ENCODE measurements around the gene RAD50.
"Not testable (repeated sequence)": the region's sequence is repeated elsewhere in the genome, so short reads cannot be mapped to it uniquely, and the experiment has no call there.

RAD50 gene

DNA sequence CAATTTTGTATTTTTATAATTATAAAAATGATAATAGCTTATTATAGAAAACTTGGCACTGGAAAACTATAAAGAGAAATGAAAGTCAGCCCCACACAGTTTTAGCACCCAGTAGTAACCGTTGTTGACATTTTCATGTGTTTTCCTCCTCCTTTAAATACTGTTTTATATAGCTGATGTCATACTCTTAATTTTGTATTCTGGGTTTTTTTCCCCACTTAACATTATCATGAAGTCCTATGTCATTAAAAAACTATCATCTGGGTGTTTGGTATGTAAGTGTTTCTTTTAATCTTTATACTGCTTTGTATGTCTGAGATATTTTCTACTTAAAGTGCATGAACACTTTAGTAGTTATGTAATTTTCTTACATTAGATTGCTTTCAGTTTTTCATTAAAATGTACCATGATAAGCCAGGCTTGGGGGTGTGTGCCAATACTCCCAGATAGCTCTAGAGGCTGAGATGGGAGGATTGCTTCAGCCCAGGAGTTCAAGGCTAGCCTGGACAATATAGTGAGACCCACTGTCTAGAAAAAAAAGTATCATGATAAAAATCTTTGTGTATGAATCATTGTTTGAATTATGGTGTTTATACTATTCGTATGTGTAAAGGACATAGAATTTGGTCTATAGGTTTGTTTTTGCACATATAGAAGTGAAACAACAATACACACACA is 2.7 kb downstream of the RAD50 start:
- DNase-seq = no peak

DNA sequence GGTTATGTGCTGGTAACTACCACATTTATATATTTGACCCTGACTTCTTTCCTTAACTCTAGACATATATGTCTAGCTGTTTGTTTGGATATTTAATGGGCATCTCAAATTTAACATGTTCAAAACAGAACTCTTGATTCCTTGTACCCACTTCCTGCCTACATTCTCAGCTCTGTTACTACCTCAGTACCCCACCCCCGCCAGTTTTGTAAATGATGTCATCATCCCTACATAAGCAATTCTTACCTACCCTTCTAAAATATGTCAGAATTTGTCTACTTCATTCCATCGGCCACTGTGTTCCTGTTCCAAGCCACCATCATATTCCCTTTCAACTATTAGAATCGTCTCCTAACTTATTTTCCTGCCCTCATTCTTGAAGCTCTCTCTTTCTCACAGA is 4.8 kb downstream of the RAD50 start:
- no peak for DNase-seq

DNA sequence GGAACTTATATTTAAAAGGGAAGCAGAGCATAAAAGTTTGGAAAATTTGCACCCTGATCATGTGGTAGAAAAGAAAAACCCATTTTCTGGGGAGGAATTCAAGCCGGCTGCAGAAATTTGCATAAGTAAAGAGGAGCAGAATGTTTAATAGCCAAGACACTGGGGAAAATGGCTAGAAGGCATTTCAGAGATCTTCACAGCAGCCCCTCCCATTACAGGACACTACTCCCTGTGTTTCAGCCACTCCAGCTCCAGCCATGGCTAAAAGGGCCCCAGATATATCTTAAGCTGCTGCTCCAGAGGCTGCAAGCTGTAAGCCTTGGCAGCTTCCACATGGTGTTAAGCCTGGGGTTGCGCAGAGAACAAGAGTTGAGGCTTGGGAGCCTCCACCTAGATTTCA is 7.8 kb downstream of the RAD50 start:
- not testable (repeated sequence) for DNase-seq

DNA sequence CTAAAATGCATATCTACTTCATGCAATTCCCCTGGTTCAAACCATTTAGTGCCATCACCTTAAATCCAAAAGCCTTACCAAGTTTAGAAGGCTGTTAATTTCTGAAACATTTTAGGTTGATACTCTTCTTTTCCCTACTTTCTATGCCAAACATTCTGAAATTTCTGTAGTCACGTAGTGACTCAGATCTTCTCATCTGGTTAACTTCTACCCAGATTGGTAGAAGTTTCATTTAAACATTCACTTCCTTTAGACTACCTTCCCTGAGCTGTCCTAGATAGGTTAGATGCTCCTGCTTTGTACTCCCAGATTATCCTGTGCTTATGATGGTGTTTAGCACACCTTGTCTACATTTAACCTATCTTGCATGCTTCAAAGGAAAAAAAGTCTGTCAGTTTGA is 9.9 kb downstream of the RAD50 start:
- DNase-seq = no peak

DNA sequence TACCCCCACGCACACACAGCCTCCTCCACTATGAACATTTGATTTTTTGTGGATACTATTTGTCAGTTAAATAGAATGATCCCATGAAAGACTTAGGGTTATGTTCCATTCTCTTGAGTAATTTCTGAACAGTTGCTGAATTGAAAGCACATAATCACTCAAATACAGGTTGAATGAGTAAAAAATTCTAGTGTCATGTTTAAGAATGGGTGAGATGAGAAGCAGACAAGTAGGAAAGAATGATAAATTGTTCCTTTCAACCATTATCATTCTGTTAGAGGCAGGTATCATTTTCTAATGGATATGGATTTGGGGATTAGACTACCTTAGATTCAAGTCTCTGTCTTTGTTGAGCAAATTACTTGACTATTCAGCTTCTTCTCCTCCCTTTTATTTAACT is 19.3 kb downstream of the RAD50 start:
- no peak for DNase-seq

DNA sequence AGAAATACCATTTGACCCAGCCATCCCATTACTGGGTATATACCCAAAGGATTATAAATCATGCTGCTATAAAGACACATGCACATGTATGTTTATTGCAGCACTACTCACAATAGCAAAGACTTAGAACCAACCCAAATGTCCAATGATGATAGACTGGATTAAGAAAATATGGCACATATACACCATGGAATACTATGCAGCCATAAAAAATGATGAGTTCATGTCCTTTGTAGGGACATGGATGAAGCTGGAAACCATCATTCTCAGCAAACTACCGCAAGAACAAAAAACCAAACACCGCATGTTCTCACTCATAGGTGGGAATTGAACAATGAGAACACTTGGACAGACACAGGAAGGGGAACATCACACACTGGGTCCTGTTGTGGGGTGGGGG is 27.8 kb downstream of the RAD50 start:
- not testable (repeated sequence) for DNase-seq

DNA sequence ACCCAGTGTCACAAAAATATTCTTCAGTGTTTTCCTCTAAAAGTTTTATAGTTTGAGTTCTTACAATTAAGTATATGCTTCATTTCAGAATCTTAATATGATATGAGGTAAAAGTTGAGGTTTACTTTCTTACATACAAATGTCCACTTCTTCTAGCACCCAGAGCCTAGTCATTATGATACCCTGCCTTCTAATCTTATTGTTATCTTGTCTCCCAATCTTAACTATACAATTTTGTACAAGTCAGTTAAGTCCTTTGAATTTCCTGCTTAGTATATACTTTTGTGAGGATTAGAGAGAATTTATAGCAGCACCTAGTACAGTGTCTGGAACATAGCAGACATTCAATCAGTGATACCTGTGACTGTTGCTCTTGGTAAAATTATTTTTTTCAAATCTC is 29.3 kb downstream of the RAD50 start:
- DNase-seq = no peak

DNA sequence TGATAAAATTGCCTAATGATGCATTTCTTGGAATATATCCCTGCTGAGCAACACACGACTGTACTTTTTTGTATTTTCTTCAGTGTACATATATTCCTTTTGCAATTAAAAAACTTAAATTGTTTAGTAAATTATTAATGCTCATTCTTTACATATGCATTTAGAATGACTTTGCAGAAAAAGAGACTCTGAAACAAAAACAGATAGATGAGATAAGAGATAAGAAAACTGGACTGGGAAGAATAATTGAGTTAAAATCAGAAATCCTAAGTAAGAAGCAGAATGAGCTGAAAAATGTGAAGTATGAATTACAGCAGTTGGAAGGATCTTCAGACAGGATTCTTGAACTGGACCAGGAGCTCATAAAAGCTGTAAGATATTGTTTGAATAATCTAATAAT is 32.7 kb downstream of the RAD50 start:
- no peak for DNase-seq

DNA sequence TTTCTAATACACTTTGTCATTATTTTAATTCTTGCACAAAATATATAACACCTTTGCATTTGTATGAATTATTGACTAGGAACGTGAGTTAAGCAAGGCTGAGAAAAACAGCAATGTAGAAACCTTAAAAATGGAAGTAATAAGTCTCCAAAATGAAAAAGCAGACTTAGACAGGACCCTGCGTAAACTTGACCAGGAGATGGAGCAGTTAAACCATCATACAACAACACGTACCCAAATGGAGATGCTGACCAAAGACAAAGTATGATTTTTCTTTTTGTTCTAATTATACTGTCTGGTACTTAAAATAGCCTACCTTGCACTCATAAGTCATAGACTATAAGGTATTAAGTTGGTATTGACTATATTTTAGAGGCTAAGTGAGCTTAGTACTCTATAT is 34.4 kb downstream of the RAD50 start:
- DNase-seq = no peak

DNA sequence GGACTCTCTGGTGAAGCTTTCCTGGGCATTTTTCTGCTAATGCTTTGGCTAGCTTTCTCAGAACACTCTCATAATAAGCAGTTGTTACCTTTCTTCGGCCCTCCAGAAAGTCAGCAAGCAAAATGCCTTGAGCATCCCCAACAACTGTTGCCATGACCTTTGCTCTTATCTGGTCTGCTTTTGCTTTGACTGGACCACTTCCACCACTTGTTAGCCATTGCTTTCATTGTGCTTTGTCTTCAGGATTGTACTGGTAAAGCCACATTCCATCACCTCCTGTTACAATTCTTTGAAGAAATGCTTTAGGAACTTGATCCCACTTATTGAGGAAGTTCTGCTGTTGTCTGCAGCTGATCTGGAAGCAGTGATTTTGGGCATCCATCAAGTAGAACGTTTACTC is 35.7 kb downstream of the RAD50 start:
- no peak for DNase-seq

DNA sequence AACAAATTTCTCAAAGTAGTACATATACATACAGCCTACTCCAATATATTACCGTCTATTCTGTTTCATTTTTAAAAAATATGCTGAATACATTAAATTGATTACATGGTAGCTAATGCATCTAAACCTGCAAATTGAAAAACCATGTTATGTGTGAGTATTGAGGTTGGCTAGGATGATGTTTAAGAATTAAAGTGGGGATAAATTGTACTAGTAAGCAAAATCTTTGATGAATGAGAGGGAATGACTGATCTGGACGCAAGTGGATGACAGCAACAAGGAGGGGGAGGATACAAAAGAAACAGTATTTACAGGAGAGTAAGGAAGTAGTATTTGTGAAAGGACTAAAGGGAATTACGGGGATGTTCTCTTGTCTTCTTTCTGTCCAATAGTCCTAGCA is 37.4 kb downstream of the RAD50 start:
- DNase-seq = no peak

DNA sequence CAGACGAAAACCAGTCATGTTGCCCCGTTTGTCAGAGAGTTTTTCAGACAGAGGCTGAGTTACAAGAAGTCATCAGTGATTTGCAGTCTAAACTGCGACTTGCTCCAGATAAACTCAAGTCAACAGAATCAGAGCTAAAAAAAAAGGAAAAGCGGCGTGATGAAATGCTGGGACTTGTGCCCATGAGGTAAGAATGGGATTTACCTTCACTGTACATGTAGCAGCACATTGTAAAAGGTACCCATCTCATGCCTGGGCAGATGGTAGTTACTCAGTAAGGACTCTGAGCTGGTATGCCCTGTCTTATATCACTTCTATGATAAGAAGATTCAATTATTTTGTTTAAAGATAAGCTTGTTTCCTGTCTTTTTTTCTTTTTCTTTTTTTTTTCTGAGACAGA is 38.8 kb downstream of the RAD50 start:
- no peak for DNase-seq

DNA sequence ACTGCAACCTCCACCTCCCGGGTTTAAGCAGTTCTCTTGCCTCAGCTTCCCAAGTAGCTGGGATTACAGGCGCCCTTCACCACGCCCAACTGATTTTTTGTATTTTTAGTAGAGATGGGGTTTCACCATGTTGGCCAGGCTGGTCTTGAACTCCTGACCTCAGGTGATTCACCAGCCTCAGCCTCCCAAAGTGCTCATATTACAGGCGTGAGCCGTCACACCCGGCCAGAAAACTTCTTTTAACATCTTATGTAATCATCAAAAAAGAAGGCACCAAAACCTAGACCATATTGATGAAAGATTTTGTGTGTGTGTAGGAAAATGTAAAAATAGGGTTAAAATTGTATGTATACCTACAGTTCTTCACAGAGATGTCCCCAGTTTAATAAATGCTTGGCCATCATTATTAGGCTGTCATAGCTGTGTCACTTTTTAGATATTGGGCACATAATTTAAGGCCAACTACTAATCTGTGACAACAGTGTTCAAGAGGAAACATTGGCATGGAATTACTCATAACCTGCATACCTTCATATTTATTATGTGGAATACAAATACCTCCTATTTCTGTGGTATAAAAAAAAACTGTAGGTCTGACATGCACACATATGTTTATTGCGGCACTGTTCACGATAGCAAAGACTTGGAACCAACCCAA is 44.4 kb downstream of the RAD50 start:
- DNase-seq = no peak

DNA sequence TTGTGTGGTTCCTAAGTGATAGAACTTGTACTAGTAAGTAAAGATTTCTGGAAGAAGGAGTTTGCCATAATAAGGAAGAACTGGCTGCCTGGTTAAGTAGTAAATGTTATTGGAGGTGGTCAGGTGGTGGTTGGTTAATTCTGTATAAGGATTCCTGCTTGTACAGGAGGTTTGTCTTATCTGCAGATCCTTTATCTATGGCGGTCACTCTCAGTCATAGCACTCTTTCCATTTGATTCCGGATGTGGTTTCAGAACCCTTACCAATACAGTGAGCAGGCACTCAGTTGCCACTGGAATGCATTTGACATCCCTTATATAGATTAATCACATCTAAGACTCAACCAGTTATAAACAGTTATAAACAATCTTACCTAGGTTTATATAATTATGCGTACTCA is 50.3 kb downstream of the RAD50 start:
- DNase-seq = no peak

DNA sequence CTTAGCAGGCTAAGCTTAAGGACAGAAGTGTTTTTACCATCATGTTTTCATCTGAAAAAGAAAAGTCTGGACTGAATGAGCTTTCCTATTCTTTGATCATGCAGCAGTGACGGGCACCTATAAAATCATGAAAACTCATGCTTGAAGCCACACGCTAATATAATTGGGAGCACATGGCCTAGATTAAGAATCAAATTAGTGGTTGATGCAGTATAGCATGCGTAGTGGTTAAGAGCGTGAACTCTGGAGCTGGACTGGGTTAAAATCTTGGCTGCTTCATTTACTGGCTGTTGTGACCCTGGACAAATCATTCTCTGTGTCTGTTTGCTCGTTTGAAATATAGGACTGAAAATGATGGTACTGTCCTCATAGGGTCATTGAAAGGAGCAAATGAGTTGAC is 51.3 kb downstream of the RAD50 start:
- DNase-seq = no peak

DNA sequence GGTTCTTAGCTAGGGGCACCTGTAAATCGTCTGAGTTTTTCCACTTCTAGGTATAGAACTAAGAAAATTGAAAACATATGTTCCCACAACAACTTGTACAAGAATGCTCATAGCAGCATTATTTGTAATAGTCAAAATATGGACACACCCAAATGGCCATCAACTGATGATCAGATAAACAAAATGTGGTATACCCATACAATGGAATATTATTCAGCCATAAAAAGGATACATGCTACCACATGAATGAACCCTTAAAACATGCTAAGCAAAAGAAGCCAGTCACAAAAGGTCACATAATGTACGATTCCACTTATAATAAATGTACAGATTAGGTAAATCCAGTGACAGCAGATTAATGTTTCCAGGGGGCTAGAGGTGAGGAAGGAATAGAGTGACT is 55.2 kb downstream of the RAD50 start:
- no peak for DNase-seq

DNA sequence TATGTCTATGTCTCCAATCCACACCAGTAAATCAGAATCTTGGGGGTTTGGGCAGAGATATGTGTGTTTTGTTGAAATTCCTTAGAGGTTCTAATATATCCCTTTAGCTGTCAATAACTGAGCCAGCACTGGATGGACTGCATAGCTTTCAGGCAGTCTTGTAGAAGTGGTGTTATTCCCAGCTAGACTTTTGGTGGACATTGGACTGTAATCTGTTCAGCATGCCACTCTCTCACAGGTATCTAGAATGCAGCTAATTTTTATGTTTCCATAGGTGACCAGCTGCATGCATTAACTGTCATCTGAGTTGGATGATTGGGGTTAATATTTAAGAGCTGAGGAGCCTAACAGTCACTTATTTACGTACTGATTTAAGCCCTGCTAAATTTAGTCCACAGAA is 56.1 kb downstream of the RAD50 start:
- DNase-seq = no peak

DNA sequence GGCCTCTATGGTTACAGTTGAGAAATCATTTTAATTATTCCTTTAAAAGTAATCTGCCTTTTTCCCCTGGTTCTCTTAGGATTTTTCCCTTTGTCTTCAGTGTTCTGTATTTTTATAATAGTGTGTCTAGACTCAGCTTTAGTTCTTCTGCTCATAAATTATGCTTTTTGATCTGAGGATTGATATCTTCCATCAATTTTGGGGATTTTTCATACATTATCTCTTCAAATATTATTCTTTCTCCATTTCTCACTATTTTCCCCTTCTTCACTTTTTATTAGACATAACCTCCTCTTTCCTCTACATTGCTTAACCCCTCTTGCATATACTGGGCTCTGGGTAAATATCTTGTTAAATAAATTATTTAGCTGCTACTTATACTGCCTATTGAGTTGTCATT is 64.9 kb downstream of the RAD50 start:
- DNase-seq = no peak

DNA sequence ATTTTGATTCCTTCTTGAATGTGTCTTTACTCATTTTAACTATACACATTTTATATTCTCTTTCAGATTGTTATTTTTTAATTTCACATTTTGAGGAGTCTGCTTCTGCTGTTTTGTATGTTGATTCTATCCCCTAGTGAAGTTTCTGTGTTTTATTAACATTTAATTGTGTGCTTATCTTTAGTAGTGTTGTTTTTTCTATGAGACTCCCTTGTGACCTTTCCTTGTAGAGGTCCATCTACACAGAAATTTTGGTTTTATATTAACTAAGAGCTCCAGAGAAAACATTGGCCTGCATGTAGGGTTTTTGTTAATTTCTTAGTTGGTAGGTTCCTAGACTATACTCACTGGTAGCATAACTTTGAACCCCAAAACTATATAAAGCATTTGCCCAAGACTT is 65.8 kb downstream of the RAD50 start:
- DNase-seq = no peak

DNA sequence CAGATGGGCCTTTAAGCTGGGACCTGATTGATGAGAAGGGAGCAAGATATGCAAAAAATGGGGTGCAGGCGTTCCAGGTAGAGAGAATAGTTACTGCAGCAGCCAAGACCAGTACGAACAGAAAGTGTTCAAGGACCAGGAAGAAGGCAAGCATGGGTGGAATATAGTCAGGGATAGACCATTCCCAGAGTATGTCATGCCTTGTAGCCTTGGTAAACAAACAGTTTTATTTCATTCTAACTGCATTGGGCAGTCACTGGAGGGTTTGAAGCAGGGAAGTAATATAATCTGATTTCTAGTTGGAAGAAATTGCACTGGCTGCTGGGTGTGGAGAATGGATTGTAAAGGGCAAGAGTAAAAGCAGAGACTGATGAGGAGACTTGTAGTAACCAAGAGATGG is 70.7 kb downstream of the RAD50 start:
- no peak for DNase-seq

DNA sequence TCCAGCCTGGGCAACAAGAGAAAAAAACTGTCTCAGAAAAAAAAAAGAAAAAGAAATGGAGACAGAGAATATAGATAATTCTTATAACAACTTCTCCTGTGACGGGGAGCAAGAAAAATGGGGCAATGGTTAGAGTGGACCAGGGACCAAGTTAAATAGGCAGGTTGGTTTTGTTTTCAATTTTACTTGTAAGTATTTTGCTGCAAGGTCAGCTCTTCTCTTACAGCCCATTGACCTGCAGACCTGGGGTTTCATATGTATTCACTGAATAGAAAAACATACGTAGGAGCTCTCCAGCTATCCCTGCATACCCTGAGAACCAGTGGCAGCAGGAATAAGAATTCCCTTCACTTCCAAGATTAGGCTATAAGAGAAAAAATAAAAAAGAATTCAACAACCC is 72.0 kb downstream of the RAD50 start:
- no peak for DNase-seq

DNA sequence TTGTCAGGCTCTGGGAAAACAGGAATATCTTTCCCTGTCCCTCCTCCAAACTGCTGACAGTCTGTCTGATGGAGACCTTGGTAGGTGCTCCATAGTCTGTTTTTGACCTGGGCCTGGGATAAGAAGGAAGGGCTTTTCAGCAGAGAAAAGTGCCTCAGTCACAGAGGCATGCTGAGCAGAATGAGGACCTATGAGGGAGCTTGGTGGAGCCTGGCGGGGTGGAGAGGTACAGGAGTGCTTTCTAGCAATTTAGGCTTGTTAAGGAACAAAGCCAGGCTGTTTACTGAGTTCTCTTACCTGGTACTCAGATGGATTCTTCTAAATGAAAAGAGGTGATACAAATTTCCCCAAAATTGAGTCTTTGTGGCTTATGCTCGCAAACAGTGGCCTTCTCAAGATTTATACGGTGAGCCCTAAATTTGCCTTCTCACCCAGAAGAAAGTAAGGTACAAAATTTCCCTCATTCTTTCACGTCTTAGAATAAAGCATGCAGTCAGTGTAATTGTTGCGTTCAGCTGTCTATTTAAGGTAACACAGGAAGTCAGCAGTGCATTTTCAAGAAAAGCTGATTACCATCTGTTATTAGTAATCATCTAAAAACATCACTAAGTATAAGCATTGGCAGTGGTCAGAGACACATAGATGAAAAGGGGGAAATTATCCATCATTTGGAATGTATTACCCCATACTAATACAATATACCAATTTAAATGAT is 72.6 kb downstream of the RAD50 start:
- DNase-seq = no peak

DNA sequence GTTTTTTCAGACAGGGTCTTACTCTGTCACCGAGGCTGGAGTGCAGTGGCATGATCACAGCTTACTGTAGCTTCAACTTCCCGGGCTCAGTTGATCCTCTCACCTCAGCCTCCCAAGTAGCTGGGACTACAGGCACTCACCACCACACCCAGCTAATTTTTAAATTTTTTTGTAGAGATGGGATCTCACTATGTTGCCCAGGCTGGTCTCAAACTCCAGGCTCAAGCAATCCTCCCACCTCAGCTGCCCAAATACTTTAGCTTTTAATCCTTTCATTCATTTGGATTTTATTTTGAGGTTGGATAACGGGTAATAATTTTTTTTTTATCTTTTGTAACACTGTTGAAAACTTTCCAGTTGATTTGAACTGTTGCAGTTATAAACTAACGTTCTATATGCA is 76.8 kb downstream of the RAD50 start:
- DNase-seq = not testable (repeated sequence)

DNA sequence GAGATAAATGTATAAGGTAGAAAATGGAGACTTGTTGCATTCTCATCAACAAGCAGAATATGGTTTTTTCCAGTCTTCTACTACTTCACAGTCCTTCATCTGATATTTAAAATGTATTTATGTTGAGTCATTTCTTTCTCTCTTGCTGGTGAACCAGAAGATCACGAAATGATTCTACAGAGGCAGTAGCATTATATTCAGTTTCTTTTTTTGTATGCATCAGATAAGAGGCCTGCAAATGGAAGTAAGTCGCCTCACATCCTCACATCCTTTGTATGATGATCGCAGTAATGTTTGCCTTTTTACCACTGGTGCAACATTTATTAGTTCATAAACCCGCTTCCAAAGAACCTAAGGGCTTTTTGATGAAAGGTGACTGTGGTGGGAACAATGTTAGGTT is 79.1 kb downstream of the RAD50 start:
- no peak for DNase-seq

DNA sequence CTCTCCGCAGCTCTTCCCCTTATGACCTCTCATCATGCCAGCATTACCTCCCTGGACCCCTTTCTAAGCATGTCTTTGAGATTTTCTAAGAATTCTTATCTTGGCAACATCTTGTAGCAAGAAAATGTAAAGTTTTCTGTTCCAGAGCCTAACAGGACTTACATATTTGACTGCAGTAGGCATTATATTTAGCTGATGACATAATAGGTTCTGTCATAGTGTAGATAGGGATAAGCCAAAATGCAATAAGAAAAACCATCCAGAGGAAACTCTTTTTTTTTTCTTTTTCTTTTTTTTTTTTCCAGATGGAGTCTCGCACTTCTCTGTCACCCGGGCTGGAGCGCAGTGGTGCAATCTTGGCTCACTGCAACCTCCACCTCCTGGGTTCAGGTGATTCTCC is 80.5 kb downstream of the RAD50 start:
- DNase-seq = no peak
